Glutamatergic neuron (in vitro differentiated cells): ENCODE measurements around the gene PEBP1. TPM values are rescaled to one million over a fixed set of nuclear protein-coding genes. Genes with fewer than 3 reads are reported as not detected.

Source experiments
- DNase-seq: peaks from one replicate; pipeline ENCODE4 v3.0.0; 2022
- H3K27ac Mint-ChIP-seq: one replicate; pipeline ENCODE4 v1.8.0; 2020; ENCODE audit warnings: mild to moderate bottlenecking, mixed read lengths, inconsistent platforms; ENCODE audit not compliant: unreplicated experiment
- H3K27me3 Mint-ChIP-seq: one replicate; pipeline ENCODE4 v1.8.0; 2020; ENCODE audit warnings: mild to moderate bottlenecking, moderate library complexity, mixed read lengths, inconsistent platforms; ENCODE audit not compliant: unreplicated experiment
- H3K36me3 Mint-ChIP-seq: one replicate; pipeline ENCODE4 v1.8.0; 2020; ENCODE audit warnings: mild to moderate bottlenecking, mixed read lengths, inconsistent platforms; ENCODE audit not compliant: unreplicated experiment
- H3K4me1 Mint-ChIP-seq: one replicate; pipeline ENCODE4 v1.8.0; 2020; ENCODE audit warnings: mild to moderate bottlenecking, low read depth, mixed read lengths, inconsistent platforms; ENCODE audit not compliant: unreplicated experiment
- H3K4me3 Mint-ChIP-seq: one replicate; pipeline ENCODE4 v1.8.0; 2020; ENCODE audit warnings: mild to moderate bottlenecking, mixed read lengths, inconsistent platforms; ENCODE audit not compliant: unreplicated experiment
- H3K9me3 Mint-ChIP-seq: one replicate; pipeline ENCODE4 v1.8.0; 2020; ENCODE audit warnings: mild to moderate bottlenecking, moderate library complexity, mixed read lengths, inconsistent platforms; ENCODE audit not compliant: unreplicated experiment
- total RNA-seq: library from RNA; stranded (reverse); fragmentation: NEBNext Ultra II Directional; extraction: Animal tissue kit (Norgen Biotek cat#: 25700); gene quantifications from one replicate; pipeline ENCODE4 v1.2.1, GENCODE V29; 2021; ENCODE audit not compliant: unreplicated experiment
- TF ChIP-seq, protein P1 (sequence below): fragments of 200-600 bp; sonication (generic); IDR thresholded peaks from one replicate; pipeline ENCODE4 v1.5.0; 2021; ENCODE audit not compliant: partially characterized antibody, unreplicated experiment

PEBP1 gene
- total RNA-seq, 1 donor from 2014 or later = 224 TPM

DNA sequence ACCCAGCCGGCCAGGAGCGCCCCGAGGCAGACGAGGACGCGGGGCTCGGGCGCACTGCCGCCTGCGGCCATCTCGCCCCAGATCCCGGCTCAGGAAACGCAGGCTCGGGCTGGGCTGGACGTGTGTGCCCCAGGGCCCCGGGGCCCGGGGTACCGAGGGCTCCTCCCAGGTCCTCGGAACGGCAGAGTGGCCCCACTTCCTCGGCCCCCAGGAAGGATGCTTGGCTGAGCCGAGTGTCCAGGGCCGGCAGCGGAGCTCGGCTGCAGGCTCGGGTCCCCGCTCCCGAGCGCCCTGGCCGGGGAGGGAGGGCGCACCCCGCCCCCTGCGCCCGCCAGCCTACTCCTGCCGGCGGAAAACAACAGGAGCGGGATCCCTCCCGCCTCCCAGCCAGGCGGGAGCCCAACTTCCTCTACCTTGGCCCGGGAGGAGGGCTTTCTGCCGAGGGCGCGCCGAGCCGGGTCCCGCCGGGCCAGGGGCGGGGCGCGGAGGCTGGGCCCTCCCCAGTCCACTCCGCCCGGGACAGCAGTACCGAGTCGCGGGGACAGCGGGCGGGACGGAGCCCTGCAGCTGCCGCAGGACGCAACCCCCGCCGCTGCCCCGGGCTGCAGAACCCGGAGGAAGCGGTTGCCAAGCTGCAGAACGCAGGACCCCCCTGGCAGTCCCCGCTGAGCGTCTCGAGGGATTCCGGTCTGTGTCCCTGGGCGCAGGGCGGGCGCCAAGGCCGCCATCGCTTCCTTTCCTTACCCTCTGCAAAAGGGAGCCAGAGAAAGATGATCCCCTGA lies 32.1 kb upstream of the PEBP1 start, which contains the start of gene VSIG10:
Gene VSIG10 (minus strand): TSS at position 411 of the 782 bp plus-strand sequence. CDS start 340 bp downstream, at position 71.
- Mint-ChIP-seq H3K9me3 (peaks cover 4% of the 10 kb centered on the region), H3K4me3 (peak within 1 kb of the TSS; percentile 94), H3K27ac (peak within 1 kb of the TSS; percentile 78), H3K36me3 (no peaks in the 10 kb centered on the region), H3K27me3 (peaks cover 7% of the 10 kb centered on the region), H3K4me1 (peaks cover 3% of the 10 kb centered on the region)
- DNase-seq = peak; percentile 71
- TF ChIP-seq, protein P1, sequence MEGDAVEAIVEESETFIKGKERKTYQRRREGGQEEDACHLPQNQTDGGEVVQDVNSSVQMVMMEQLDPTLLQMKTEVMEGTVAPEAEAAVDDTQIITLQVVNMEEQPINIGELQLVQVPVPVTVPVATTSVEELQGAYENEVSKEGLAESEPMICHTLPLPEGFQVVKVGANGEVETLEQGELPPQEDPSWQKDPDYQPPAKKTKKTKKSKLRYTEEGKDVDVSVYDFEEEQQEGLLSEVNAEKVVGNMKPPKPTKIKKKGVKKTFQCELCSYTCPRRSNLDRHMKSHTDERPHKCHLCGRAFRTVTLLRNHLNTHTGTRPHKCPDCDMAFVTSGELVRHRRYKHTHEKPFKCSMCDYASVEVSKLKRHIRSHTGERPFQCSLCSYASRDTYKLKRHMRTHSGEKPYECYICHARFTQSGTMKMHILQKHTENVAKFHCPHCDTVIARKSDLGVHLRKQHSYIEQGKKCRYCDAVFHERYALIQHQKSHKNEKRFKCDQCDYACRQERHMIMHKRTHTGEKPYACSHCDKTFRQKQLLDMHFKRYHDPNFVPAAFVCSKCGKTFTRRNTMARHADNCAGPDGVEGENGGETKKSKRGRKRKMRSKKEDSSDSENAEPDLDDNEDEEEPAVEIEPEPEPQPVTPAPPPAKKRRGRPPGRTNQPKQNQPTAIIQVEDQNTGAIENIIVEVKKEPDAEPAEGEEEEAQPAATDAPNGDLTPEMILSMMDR = no peak

DNA sequence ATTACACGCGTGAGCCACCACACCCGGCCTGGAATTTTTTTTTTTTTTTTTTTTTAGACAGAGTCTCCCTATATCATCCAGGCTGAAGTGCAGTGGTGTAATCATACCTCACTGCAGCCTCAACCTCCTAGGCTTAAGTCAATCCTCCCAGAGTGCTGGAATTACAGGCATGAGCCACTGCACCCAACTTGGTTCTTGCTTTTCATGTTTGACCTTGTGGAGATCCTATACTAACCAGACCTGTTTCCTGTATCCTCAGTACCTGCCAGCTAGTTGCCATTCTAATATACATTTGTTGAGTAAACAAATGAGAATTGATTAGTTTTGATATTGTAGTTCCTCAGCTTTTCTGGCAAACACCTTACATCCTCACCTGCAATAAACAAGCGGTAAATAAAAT lies 28.9 kb upstream of the PEBP1 start:
- no peak overlapping the region for H3K27ac Mint-ChIP-seq
- H3K36me3 Mint-ChIP-seq = no peaks in the 10 kb centered on the region
- peaks cover 3% of the 10 kb centered on the region for H3K4me1 Mint-ChIP-seq
- H3K9me3 Mint-ChIP-seq = peaks cover 4% of the 10 kb centered on the region
- TF ChIP-seq, protein P1 = no peak
- H3K27me3 Mint-ChIP-seq = peaks cover 4% of the 10 kb centered on the region
- no peak overlapping the region for H3K4me3 Mint-ChIP-seq
- DNase-seq = no peak

DNA sequence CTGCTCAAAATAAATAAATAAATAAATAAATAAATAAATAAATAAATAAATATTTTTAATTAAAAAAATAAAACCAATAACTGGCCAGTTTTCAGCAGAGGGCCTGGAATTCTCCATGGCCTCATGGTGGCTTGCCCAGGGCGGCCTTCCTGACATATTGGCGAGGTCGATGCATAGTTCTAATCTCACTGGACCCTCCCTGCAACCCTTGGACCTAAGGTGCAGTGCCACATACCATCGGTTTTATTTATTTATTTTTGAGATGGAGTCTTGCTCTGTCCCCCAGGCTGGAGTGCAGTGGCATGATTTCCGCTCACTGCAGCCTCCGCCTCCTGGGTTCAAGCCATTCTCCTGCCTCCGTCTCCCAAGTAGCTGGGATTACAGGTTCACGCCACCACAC lies 28.2 kb upstream of the PEBP1 start:
- Mint-ChIP-seq H3K27ac (no peak overlapping the region), H3K9me3 (peaks cover 4% of the 10 kb centered on the region)
- TF ChIP-seq, protein P1 = no peak

DNA sequence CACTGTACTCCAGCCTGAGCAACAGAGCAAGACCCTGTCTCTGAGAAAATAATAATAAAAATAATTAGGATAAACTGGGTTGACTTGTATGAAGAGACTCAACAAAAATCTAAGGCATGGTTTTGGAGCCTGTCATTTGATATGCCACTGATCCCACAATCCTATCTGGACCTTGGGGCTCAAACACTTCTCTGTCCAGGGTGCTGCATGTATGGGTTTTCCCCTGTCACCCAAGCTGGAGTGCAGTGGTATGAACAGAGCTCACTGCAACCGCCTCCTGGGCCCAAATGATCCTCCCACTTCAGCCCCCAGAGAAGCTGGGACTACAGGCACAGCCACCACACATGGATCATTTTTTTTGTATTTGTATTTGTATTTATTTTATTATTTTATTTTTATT lies 26.8 kb upstream of the PEBP1 start:
- no peaks in the 10 kb centered on the region for H3K36me3 Mint-ChIP-seq
- H3K27me3 Mint-ChIP-seq = no peaks in the 10 kb centered on the region

More for the DNA sequence above, 28.2 kb upstream of the PEBP1 start:
- Mint-ChIP-seq H3K36me3 (no peaks in the 10 kb centered on the region), H3K4me3 (no peak overlapping the region), H3K27me3 (peaks cover 4% of the 10 kb centered on the region), H3K4me1 (peaks cover 3% of the 10 kb centered on the region)
- DNase-seq = no peak

More for the DNA sequence above, 26.8 kb upstream of the PEBP1 start:
- peaks cover 4% of the 10 kb centered on the region for H3K9me3 Mint-ChIP-seq
- TF ChIP-seq, protein P1 = no peak
- no peak for DNase-seq
- no peak overlapping the region for H3K27ac Mint-ChIP-seq
- no peak overlapping the region for H3K4me3 Mint-ChIP-seq
- H3K4me1 Mint-ChIP-seq = no peaks in the 10 kb centered on the region
